NT2/D1 (cell line): ENCODE measurements around the gene USP40.

Experiments used
- SUZ12 ChIP-seq: IDR thresholded peaks from 2 replicates; pipeline ENCODE4 v1.6.1; 2011; ENCODE audit not compliant: insufficient read length, insufficient read depth; ENCODE audit errors: extremely low read depth
- YY1 ChIP-seq: IDR thresholded peaks from 2 replicates; pipeline ENCODE4 v1.6.1; 2011; ENCODE audit not compliant: insufficient read length, insufficient read depth

GRCh38 chr2:233565685-233566140, 869 bp downstream of the USP40 start:
- TF ChIP-seq YY1 (no peak), SUZ12 (no peak)
